GF-D8 (cell line): ENCODE results near the gene APELA.
"Not testable (repeated sequence)": the region's sequence is repeated elsewhere in the genome, so short reads cannot be mapped to it uniquely, and the experiment has no call there.

ENCODE experiments used
- DNase-seq: peaks from one replicate; lab custom pipeline; 2025; lab: John Stamatoyannopoulos, UW

Gene APELA

GRCh38 chr4:164926301-164926700 lies 49.3 kb downstream of the APELA start:
- no peak for DNase-seq

- DNase-seq: not testable (repeated sequence)
Measured at GRCh38 chr4:164927101-164927500, 50.1 kb downstream of the APELA start.

GRCh38 chr4:164930647-164931046 lies 53.7 kb downstream of the APELA start:
- DNase-seq: no peak

DNA sequence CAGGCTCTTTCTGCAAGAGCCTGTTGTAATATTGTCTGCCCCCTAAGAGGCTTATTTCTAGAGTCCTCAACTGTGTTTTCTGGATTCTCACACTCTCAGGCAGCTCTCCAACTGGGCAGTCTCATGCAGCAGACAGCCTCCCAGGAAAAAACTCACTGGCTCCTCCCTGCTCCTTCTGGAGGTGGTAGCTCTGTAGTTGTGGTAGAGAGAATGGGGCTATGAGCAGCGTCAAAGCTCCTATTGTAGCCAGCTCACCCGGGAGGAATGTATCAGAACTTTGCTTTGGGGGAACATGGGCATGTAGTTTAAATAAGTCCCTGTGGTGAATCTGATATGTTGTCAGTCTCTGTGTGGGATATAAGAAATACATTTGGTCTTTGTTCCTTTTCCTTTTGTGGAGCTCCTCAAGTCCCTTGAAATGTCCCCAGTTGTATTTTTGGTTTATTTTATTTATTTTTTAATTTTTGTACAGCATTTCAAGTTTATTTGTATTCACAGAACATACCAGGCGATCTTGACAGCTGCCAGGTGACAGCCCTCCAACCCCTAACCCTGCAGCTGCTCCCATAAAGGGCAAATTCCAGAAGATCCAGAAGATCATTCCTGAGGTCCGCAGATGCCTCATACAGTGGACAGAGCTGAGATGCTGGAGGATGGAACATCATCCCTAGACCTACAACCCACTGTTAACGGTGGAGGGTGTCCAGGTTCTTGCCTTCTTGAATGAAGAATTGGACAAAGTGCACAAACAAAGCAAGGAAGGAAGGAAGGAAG lies 54.8 kb downstream of the APELA start:
- no peak for DNase-seq

DNA sequence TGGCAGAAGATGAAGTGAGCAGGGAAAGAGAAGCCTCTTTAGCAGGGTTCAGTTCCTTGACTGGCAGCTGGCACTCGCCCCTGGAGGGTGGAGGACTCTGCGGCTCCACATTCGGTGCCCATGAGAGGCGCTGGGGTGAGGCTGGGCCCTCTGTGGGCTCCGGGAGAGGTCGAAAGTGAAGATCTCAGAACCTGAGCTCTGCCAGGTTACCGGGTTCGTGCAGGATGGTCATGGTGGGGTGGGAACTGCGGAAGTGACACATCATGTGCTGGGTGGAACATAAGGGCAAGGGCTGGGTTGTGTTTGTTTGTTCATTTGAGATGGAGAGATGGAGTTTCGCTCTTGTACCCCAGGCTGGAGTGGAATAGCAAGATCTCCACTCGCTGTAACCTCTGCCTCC lies 56.3 kb downstream of the APELA start:
- DNase-seq: no peak

GRCh38 chr4:164935363-164935762 lies 58.4 kb downstream of the APELA start:
- DNase-seq: no peak

DNA sequence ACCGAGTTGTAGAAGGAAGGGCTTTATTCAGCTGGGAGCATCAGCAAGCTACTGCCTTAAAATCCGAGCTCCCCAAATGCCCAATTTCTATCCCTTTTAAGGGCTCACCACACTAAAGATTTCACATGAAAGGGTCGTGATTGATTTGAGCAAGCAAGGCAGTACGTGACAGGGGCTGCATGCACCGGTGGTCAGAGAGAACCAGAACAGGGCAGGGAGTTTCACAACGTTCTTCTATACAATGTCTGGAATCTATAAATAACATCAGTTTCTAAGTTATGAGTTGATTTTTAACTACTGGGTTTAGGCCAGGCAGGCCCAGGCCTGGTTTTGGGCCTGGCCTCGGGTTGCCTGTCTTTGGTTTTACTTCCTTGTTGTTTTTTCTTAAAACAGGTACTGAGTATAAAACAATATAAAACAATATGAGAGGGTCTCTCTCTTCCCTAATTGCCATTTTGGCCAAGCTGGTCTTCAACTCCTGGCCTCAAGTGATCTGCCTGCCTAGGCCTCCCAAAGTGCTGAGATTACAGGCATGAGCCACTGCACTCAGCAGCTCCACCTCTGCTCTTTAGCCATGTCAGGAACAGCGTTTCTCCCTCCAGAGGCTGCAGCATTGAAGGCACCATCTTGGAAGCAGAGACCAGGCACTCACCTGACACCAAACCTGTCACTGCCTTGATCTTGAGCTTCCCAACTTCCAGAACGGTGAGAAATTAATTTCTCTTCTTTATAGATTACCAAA lies 59.1 kb downstream of the APELA start:
- not testable (repeated sequence) for DNase-seq

- no peak for DNase-seq
Measured at GRCh38 chr4:164937576-164938270, 60.7 kb downstream of the APELA start.

GRCh38 chr4:164943192-164943591 lies 66.2 kb downstream of the APELA start:
- no peak for DNase-seq

- no peak for DNase-seq
Measured at GRCh38 chr4:164945146-164945545, 68.2 kb downstream of the APELA start.

- DNase-seq: no peak
Measured at GRCh38 chr4:164946810-164947209, 69.8 kb downstream of the APELA start.
